ENCODE measurements around the gene CENPF.

DNA sequence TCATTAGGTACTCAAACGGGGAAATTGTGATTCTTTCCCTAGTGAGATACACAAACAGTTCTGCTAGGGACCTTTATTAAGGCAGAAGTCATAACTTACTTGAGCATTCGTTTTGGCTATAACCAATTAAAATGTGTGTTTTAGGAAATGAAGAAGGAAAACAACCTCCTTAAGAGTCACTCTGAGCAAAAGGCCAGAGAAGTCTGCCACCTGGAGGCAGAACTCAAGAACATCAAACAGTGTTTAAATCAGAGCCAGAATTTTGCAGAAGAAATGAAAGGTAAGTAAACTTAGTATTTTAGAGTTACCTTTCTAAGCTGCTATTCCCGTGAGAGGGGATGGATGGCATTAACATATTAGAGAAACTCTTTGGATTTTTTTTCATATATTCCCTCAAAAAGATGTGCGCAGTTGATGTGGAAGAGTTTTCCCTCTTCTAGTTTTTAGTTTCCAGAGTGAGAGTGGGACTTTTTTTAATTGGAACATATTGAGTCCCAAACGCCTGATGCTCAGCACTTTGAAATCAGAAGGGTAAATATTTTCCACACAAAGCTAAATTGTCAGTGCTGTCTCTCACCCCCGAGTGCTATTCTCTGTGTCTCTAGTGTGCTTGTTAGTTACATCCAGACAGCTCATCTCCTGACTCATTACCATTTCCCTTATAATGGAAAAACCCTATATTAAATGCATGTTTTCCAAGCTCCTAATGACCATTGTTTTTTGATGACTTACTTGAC, 34.9 kb downstream of the CENPF start:
- TF ChIP-seq POLR2AphosphoS5 (IDR thresholded peaks at IDR 0.05; ENCODE audit: low read depth, low read length) (no peak), POLR2A (IDR thresholded peaks at IDR 0.05; ENCODE audit: low read depth, low read length) (no peak)

All from GM12891 (cell line).